WERI-Rb-1 (cell line): ENCODE data around the gene POLR1D.

ENCODE experiments used
- DNase-seq: peaks from one replicate; pipeline ENCODE4 v3.0.0-alpha.2; 2020
- H3K27ac ChIP-seq: fragments of 250-450 bp; sonication (Bioruptor Pico); 2 replicates; pipeline ENCODE4 v1.5.1; 2020; ENCODE audit warnings: mild to moderate bottlenecking, moderate library complexity
- H3K27me3 ChIP-seq: fragments of 250-450 bp; sonication (Bioruptor Pico); 2 replicates; pipeline ENCODE4 v1.5.1; 2021; ENCODE audit warnings: mild to moderate bottlenecking, low read depth, moderate library complexity; ENCODE audit not compliant: insufficient read depth, severe bottlenecking
- H3K36me3 ChIP-seq: fragments of 250-450 bp; sonication (Bioruptor Pico); 2 replicates; pipeline ENCODE4 v1.5.1; 2020; ENCODE audit warnings: mild to moderate bottlenecking, moderate library complexity
- H3K4me3 ChIP-seq: 2 replicates; pipeline ENCODE4 v1.5.1; 2011; ENCODE audit warnings: low read depth, mild to moderate bottlenecking, control low read depth, low read length
- H3K9me3 ChIP-seq: fragments of 250-450 bp; sonication (Bioruptor Pico); 2 replicates; pipeline ENCODE4 v1.5.1; 2021; ENCODE audit warnings: mild to moderate bottlenecking, moderate library complexity; ENCODE audit not compliant: severe bottlenecking
- TF ChIP-seq, protein P1 (sequence below): IDR thresholded peaks from 2 replicates; pipeline ENCODE4 v1.5.1; 2011; ENCODE audit warnings: low read depth, mild to moderate bottlenecking, control low read depth, inconsistent platforms, low read length

The POLR1D gene

DNA sequence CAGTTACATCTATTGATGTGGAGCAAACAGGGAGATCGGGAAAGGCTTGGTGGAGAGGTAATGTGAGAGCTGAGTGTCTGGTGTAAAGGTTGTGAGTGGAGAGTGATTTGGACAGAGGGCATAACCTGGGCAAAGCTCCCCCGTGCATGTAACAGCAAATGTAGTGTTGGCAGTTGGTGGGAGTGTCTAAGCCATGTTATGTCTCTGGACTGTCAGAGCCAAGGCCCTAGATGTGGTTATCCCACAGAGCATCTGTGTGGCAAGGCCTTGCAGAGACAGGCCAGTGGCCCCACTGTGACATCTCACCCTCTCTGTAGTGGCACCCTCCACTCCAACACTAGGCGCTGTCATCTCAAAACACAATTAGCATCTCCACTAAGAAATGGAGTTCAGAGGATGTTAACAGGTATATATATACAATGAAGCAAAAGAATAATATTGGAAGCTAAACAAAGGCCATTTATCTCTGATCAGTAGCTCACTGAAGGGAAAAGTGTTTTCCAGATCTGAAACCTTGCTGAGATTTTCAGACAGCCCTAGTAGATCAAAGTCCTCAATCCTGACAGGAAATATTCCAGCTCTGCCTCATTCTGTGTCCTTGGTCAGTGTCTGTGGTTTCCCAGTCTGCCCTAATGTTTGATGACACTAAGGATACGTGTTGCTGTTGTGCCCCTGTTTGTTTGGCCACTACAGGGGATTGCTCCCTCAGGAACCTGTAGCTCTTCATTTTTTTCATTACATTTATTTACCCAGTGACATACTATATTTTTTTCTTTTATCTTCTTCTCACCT is 20.2 kb downstream of the POLR1D start:
- H3K27ac ChIP-seq, result no peak overlapping the region
- no peaks in the 10 kb centered on the region for H3K27me3 ChIP-seq
- H3K4me3 ChIP-seq, result no peak overlapping the region
- no peaks in the 10 kb centered on the region for H3K9me3 ChIP-seq
- DNase-seq, result no peak
- TF ChIP-seq, protein P1, sequence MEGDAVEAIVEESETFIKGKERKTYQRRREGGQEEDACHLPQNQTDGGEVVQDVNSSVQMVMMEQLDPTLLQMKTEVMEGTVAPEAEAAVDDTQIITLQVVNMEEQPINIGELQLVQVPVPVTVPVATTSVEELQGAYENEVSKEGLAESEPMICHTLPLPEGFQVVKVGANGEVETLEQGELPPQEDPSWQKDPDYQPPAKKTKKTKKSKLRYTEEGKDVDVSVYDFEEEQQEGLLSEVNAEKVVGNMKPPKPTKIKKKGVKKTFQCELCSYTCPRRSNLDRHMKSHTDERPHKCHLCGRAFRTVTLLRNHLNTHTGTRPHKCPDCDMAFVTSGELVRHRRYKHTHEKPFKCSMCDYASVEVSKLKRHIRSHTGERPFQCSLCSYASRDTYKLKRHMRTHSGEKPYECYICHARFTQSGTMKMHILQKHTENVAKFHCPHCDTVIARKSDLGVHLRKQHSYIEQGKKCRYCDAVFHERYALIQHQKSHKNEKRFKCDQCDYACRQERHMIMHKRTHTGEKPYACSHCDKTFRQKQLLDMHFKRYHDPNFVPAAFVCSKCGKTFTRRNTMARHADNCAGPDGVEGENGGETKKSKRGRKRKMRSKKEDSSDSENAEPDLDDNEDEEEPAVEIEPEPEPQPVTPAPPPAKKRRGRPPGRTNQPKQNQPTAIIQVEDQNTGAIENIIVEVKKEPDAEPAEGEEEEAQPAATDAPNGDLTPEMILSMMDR, result no peak
- H3K36me3 ChIP-seq, result peaks cover 3% of the 10 kb centered on the region; the same call in 1 of the 2 replicates

DNA sequence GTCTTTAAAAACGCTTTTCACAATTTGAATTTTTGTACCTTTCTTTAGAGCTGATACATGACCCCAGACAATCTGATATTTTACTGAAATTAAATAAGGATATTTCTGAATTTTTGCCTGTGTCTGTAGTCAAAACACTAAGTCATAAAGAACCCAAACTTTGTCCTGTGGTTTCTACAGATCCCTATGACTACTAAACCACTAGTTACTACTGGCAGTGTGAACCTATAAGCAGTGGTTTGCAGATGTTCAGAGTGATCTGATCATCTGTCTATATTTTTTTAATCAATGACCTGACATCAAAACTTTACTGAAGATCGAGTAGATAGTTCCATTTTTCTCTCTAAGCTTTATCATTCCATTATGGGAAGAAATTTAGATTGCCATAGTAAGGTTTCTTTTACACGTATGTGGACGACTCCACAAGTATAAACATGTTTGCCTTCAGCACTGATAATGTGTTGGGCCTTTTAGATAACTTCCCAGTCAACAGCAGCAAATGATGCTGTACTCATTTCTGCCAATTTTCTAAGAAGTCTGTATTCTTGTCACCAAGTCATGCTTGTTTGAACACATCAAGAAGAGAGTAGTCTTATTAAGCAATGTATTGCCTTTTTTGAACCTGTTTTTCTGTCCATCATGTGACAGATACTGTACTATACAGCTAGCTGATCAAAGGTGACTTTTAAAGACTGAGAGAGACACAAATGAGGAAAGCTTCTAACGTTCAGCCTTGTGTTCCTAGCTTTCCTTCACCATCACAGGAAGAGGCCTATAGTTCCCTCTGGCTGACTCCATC is 21.8 kb downstream of the POLR1D start:
- TF ChIP-seq, protein P1, result no peak
- Histone ChIP-seq H3K27ac (no peak overlapping the region), H3K9me3 (no peaks in the 10 kb centered on the region), H3K36me3 (peaks cover 4% of the 10 kb centered on the region), H3K4me3 (no peak overlapping the region), H3K27me3 (no peaks in the 10 kb centered on the region)
- no peak for DNase-seq

DNA sequence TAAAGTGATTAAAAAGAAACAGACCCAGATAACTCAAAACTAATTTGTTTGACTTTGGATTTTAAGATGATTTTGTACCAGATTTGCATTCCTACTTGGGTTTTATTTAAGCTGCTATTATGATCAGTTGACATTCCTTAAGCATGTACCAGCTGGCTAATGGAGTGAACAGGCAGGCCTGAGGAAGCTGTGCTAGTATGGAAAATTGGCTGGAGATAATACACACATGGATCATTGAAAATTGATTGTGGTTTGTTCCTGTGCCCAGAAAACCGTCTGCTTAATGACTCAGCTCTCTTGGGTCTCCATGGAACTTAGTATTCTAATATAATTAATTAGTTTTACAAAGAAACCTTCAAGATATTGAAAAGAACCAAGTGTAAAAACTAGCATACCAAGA is 22.6 kb downstream of the POLR1D start:
- TF ChIP-seq, protein P1, result no peak

DNA sequence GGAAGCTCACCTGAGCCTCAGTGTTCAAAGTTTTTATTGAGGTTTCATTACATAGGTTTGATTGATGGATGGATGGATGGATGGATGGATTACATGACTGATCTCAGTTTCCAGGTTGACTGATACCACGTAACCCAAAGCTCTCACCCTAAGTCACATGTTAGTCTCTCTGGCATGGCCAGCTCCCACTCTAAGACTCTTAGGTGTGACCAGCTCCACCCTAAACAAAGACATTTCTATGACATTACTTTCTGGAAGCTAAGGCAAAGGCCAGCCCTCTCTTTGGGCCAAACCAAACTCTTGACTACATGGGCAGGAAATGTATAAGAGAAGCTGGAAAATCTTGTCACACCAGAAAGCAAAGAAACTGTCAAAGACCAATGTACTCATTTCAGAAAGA is 28.6 kb downstream of the POLR1D start:
- TF ChIP-seq, protein P1, result no peak

More for the DNA sequence above, 22.6 kb downstream of the POLR1D start:
- Histone ChIP-seq H3K27me3 (no peaks in the 10 kb centered on the region), H3K27ac (no peak overlapping the region), H3K36me3 (peaks cover 12% of the 10 kb centered on the region), H3K9me3 (no peaks in the 10 kb centered on the region), H3K4me3 (no peak overlapping the region)
- DNase-seq, result no peak

DNA sequence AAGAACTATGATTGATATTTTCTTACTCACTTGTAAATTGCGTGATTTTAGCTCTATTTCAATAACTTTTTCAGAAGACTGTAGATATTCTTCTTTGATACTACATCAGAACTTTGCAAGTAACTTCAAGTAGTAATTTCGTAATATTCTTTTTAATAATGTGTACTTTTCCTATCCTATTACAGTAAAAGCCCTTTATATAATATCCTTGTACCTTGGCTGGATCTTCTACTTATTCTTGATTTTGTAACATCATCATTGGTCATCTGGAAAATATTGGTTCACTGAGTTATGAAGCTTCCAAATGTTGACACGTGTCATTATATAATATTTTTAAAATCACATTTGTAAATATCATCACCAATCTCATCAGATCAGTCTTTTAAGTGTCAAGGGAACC is 32.4 kb downstream of the POLR1D start:
- no peak overlapping the region for H3K4me3 ChIP-seq
- no peak overlapping the region for H3K27ac ChIP-seq
- peaks cover 21% of the 10 kb centered on the region for H3K36me3 ChIP-seq
- no peaks in the 10 kb centered on the region for H3K27me3 ChIP-seq
- TF ChIP-seq, protein P1, result no peak
- peaks cover 9% of the 10 kb centered on the region for H3K9me3 ChIP-seq
- DNase-seq, result no peak

More for the DNA sequence above, 28.6 kb downstream of the POLR1D start:
- no peak for DNase-seq
- no peak overlapping the region for H3K4me3 ChIP-seq
- no peaks in the 10 kb centered on the region for H3K27me3 ChIP-seq
- H3K27ac ChIP-seq, result no peak overlapping the region
- H3K9me3 ChIP-seq, result peaks cover 9% of the 10 kb centered on the region
- H3K36me3 ChIP-seq, result peaks cover 30% of the 10 kb centered on the region
